Esophagus squamous epithelium (tissue), 4 donors: ENCODE results near the gene IGSF9B.

Experiments
- POLR2A ChIP-seq, 4 donors: fragments of 450-650 bp; IDR thresholded peaks; one replicate each; pipeline ENCODE4 v1.6.1; 2017; ENCODE audit warnings: antibody characterized with exemption in 4 of 4, mild to moderate bottlenecking in 4 of 4, moderate library complexity in 3 of 4
- TF ChIP-seq, protein P1 (sequence below), 6 experiments: fragments of 450-650 bp in 4 of 6; fragments of 200-600 bp in 2 of 6; sonication (generic) in 2 of 6; IDR thresholded peaks; one replicate each; pipeline ENCODE4 v1.5.1; 2016 to 2019; ENCODE audit warnings: antibody characterized with exemption in 6 of 6, mild to moderate bottlenecking in 4 of 6, moderate library complexity in 4 of 6

DNA sequence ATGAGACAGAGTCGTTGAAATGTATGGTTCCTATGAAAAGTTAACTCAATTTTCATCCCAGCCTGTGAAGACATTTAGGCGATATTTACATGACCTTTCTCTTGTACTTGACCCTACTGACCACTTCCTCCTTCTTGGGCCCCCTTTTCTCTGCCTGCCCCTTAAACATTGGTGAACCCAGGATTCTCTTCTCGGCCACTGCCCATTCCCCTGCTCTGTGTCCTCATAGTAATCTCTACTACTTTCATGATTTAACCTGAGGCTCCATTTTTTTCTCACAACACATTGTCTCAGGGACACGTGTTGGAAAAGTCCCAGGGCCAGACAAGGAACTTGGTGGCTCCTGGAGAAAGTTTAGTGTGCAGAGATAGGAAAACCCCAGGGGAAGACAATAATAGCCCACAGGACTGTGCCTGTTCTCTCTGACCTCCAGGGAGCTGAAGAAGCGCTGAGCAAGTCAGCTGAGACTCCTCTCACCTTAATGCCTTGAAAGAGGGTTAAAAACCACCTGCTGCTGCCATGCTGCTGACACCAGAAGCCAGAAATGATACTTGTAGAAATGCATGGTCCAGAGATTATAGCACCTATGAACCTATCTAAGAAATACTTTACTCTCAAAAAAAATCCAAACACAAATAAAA is 69.0 kb downstream of the IGSF9B start:
- TF ChIP-seq, protein P1, sequence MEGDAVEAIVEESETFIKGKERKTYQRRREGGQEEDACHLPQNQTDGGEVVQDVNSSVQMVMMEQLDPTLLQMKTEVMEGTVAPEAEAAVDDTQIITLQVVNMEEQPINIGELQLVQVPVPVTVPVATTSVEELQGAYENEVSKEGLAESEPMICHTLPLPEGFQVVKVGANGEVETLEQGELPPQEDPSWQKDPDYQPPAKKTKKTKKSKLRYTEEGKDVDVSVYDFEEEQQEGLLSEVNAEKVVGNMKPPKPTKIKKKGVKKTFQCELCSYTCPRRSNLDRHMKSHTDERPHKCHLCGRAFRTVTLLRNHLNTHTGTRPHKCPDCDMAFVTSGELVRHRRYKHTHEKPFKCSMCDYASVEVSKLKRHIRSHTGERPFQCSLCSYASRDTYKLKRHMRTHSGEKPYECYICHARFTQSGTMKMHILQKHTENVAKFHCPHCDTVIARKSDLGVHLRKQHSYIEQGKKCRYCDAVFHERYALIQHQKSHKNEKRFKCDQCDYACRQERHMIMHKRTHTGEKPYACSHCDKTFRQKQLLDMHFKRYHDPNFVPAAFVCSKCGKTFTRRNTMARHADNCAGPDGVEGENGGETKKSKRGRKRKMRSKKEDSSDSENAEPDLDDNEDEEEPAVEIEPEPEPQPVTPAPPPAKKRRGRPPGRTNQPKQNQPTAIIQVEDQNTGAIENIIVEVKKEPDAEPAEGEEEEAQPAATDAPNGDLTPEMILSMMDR (IDR thresholded peaks at IDR 0.05): no peak
- no peak for TF ChIP-seq POLR2A (IDR thresholded peaks at IDR 0.05)
